Spinal cord (tissue), 10 donors: Measurements from ENCODE around the gene TNFRSF8. TPM values are rescaled to one million over a fixed set of nuclear protein-coding genes. Genes with fewer than 3 reads are reported as not detected.

Experiments
- DNase-seq, 6 donors: peaks; one replicate each; pipeline versions ENCODE4 v3.0.0 to v3.0.0-alpha.2; 2013 to 2015; ENCODE audit warnings: low spot score in 6 of 6, low read depth in 4 of 6
- H3K27ac ChIP-seq: one replicate; pipeline ENCODE4 v1.5.1; 2013; ENCODE audit warnings: low read depth, low read length, control low read depth
- H3K27me3 ChIP-seq: one replicate; pipeline ENCODE4 v1.6.1; 2013; ENCODE audit warnings: low read length; ENCODE audit not compliant: control insufficient read depth, insufficient read depth
- H3K36me3 ChIP-seq: one replicate; pipeline ENCODE4 v1.6.1; 2013; ENCODE audit warnings: low read length; ENCODE audit not compliant: control insufficient read depth, insufficient read depth
- H3K4me1 ChIP-seq: one replicate; pipeline ENCODE4 v1.6.1; 2013; ENCODE audit warnings: low read length; ENCODE audit not compliant: control insufficient read depth, insufficient read depth
- H3K4me3 ChIP-seq: one replicate; pipeline ENCODE4 v1.5.1; 2013; ENCODE audit warnings: low read depth, low read length, control low read depth
- H3K9me3 ChIP-seq: one replicate; pipeline ENCODE4 v1.6.1; 2013; ENCODE audit warnings: low read length; ENCODE audit not compliant: control insufficient read depth, insufficient read depth
- WGBS: methylation state at CpG from one replicate; pipeline ENCODE4 v1.1.5; 2013; ENCODE audit warnings: missing lambda C conversion rate; ENCODE audit not compliant: insufficient coverage; 5-methylcytosine and 5-hydroxymethylcytosine counted together
- polyA plus RNA-seq, 2 donors: library from polyadenylated mRNA; unstranded; fragments of 120-200 nt; gene quantifications; one replicate each; pipeline ENCODE4 v1.2.1, GENCODE V29; 2013; ENCODE audit not compliant: insufficient read length in 2 of 2
- total RNA-seq, 2 donors: library from RNA; depleted of rRNA in 1 of 2; stranded (reverse); fragments of 120-200 nt in 1 of 2; fragments of >200 nt in 1 of 2; gene quantifications; one replicate each; pipeline versions ENCODE4 v1.2.3 to v1.2.4, GENCODE V29; 2013 to 2014
- donor health status: healthy.

The TNFRSF8 gene
- total and polyA plus RNA-seq, 4 donors: 0.11 to 0.20 (median 0.12) TPM; not detected in 1

DNA sequence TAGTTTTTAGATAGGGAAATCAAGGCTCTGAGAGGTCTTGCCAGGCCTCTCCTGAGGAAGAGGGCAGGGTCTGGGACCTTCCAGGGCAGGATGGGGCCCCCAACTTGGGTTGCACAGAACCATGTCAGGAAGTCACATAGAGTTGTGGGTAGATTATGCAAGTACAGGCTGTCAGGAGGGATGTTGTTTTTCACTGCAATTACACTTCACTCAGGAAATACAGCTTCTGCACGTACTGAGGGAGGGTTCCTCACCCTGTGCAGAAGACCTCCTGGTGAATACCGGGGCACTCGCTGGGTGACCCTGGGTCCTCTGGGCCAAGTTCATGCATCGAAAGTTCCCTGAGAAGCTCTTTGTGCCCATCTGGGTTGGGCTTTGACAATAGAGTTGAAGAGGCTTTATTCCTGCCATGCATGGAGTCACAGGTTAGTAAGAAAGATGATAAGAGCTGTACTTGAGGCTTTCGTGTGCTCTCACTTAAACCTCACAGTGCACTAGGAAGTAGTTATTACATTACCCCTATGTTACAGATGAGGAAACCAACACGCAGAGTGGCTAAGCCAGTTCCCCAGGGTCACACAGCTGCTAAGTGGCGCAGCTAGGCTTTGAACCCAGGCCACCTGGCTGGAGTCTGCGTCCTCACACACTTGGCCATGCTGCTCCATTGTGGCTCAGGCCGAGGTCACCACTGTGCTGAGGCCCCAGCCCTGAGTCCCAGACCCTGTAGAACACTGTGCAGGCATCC, 87.5 kb downstream of the TNFRSF8 start:
- WGBS: 86% methylated on average over 8 of the region's 9 CpGs
- H3K27ac ChIP-seq: no peak overlapping the region

DNA sequence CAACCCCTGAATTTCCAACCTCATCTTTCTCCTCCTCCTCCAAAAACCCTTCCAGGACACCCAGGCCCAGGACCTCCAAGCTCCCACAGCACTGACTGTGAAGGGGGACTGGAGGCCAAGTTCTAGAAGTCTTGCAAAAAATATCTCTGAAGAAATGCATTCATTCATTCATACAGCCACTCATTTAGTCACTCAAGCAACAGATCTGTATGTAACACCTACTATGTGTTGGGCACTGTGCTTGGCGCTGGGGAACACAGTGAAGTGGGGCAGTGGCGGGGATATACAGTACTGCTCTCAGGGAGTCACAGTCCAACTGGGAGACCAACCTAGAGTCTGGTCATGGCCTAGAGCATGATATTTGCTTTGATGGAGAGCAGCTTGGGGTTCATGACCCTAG, 88.4 kb downstream of the TNFRSF8 start:
- DNase-seq: no peak
- no peak overlapping the region for H3K27ac ChIP-seq
- 100% methylated on average over 2 of the region's 2 CpGs for whole genome bisulfite sequencing
- no peaks in the 10 kb centered on the region for H3K27me3 ChIP-seq
- H3K9me3 ChIP-seq: no peaks in the 10 kb centered on the region
- no peaks in the 10 kb centered on the region for H3K36me3 ChIP-seq
- no peaks in the 10 kb centered on the region for H3K4me1 ChIP-seq
- H3K4me3 ChIP-seq: no peak overlapping the region

More for the DNA sequence above, 87.5 kb downstream of the TNFRSF8 start:
- Histone ChIP-seq H3K36me3 (no peaks in the 10 kb centered on the region), H3K27me3 (no peaks in the 10 kb centered on the region), H3K4me3 (no peak overlapping the region), H3K9me3 (no peaks in the 10 kb centered on the region), H3K4me1 (no peaks in the 10 kb centered on the region)
- no peak for DNase-seq

DNA sequence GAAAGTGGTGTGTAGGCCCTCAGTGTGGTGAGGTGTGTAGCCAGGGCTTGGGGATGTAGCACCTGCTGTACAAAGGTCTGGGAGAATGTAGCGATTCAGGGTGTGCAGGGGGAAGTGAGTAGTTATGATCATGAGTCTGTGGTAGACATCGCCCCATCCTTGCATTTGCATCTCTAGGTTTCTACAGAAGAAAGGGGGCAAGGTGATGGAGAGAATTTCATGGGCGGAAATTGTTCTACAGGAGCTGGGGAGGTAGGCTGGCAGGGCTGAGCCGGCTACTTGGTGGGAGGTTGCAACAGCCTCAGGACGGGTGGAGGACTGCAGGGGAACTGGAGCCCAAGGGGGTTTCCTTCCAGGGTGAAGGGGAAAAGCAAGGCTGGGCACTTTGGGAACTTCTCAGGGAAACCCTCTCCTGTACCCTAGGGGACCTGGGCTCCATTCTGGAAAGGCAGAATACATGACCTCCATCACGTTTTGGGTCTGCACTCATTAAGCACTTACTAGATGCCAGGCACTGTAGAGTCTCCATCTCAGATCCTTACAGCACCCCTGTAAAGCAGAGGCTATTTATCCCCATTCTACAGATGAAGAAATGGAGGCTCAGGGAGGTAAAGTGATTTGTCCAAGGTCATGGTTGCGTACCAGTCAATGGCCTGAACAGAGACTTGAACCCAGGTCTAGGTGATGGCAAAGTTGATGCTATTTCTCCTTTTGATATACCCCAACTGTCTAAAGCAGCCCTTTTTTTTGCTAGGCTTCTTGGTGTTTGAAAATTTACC, 89.2 kb downstream of the TNFRSF8 start:
- Histone ChIP-seq H3K4me3 (no peak overlapping the region), H3K36me3 (no peaks in the 10 kb centered on the region), H3K4me1 (no peaks in the 10 kb centered on the region), H3K27me3 (no peaks in the 10 kb centered on the region), H3K9me3 (no peaks in the 10 kb centered on the region), H3K27ac (no peak overlapping the region)
- no peak for DNase-seq
- 96% methylated on average over 5 of the region's 7 CpGs for WGBS

DNA sequence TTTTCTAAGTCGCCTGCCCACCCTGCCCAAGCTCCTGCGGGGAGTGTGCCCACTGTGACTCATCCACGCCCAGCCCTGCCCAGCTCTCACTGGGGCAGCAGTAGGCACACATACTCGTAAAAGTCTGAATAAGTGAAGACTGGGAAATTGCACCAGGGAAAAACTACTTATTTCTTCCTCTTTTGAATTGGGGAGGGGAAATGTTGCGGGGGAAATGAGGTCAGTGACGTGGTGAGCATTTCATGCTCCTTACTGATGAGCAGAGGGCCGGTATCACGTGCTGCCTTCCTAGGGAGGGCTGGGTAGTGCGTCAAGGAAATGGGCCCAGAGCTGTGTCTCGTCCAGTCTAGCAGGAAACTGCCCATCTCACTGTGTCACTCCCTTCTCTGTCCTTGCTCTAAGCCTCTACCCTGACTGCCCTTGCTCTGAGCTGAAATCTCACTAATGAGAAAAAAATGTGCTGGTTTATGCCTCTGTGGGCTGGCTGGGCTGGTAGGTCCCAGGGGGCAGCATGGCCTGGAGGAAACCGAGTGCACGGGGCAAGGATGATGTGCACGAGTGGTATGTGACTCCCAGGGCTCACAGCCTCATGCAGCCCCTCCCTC, 90.2 kb downstream of the TNFRSF8 start:
- no peak for DNase-seq
- Histone ChIP-seq H3K4me1 (peaks cover 1% of the 10 kb centered on the region), H3K27me3 (no peaks in the 10 kb centered on the region), H3K36me3 (no peaks in the 10 kb centered on the region), H3K4me3 (no peak overlapping the region), H3K9me3 (no peaks in the 10 kb centered on the region), H3K27ac (no peak overlapping the region)
- WGBS: 76% methylated on average over 7 of the region's 13 CpGs

DNA sequence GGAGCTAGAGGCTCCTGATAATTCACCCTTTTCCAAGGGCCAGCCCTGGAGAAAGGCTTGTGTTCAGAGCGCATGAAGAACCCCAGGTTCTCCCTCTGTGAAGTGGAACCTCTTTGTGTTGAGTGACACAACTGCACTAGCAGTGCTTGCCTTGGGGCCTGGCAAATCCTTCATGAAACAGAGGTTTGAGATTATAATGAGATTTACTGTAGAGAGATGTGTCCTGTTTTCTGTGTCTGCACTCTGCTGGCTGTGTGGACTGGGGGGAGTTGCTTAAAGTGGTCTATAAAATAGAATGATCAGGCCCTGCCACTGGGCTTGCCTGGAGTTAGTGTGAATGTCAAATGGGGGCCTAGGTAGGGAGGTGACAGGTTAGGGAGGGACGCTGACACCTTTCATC, 92.2 kb downstream of the TNFRSF8 start:
- WGBS: 100% methylated on average over 1 of the region's 2 CpGs
- no peaks in the 10 kb centered on the region for H3K9me3 ChIP-seq
- H3K27me3 ChIP-seq: no peaks in the 10 kb centered on the region

DNA sequence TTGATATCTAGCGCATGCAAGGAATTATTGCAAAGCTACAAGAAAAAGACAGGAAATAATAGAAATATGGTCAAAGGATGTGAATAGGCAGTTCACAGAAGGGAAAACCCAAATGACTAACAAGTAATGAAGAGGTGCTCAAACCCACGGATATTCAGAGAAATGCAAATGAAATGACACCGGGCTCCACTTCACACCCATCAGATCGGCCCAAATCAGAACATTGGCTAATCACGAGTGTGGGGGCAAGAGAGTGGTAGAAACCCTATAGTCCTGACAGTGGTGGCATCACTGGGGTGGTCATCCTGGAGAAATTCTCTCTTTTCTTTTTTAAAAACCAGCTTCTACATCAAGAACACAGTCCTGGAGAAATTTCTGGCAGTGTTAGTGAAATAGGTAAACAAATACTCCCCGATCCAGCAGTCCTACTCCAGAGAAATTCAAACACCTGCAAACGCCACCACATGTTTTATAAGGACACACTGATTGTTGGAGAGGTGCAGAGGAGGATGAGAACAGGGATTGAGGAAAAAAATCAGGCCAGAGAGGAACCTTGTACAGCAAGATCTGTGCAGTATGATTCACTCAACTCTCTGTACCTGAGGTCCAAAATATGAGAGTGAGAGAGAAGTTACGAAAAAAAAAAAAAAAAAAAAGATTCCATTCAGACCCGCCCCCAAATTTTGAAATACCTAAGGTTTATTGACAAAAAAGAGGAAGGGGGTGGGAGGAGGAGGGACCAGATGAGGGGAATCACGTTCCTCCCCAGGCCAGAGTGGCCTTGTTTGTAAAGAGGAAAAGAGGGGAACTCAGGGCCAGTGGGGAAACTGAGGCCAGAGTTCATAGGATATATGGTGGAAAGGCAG, 94.5 kb downstream of the TNFRSF8 start:
- no peaks in the 10 kb centered on the region for H3K27me3 ChIP-seq
- H3K4me1 ChIP-seq: peaks cover 18% of the 10 kb centered on the region
- 72% methylated on average over 2 of the region's 10 CpGs for WGBS
- no peak for DNase-seq
- H3K36me3 ChIP-seq: no peaks in the 10 kb centered on the region
- H3K9me3 ChIP-seq: no peaks in the 10 kb centered on the region
- no peak overlapping the region for H3K27ac ChIP-seq
- no peak overlapping the region for H3K4me3 ChIP-seq

More for the DNA sequence above, 92.2 kb downstream of the TNFRSF8 start:
- no peak overlapping the region for H3K4me3 ChIP-seq
- no peaks in the 10 kb centered on the region for H3K36me3 ChIP-seq
- DNase-seq: no peak
- peaks cover 7% of the 10 kb centered on the region for H3K4me1 ChIP-seq
- H3K27ac ChIP-seq: no peak overlapping the region

DNA sequence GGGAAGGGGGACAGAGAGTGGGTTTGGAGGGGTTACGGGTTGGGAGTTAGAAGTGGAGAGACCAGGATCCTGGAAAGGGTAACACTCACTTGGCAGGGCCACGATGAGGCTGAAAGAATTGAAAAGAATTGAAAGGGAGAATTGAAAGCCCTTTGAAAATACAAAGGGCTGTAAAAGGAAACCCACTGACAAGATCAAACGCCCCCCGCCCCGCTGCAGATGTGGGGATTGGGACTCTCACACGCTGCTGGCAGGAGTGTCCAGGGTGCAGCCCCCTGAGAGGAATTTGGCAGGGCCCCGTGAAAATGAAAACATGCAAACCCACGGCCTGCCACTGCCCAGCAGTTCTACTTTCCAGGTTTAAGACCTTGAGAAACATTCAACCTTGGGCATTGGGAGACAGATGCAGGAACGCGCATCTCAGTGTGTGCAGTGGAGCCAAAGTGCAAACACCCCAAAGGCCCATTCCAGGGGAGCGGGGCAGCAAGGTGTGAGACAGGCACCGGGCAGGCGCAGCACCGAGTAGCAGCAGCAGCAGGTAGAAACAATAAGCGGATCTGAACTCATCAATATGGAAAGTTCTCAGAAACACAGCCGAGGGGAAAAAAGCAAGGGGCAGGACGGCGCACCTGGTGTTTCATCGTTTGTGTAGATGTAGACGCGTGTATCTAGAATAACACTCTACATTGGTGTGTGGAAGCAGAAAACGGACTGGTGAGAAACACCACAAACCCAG, 95.4 kb downstream of the TNFRSF8 start:
- Histone ChIP-seq H3K4me3 (no peak overlapping the region), H3K27me3 (no peaks in the 10 kb centered on the region), H3K4me1 (peaks cover 19% of the 10 kb centered on the region), H3K27ac (no peak overlapping the region), H3K9me3 (no peaks in the 10 kb centered on the region), H3K36me3 (no peaks in the 10 kb centered on the region)
- peak in 1 of 6 donors; percentile 36 for DNase-seq
- WGBS: 34% methylated on average over 14 of the region's 22 CpGs

DNA sequence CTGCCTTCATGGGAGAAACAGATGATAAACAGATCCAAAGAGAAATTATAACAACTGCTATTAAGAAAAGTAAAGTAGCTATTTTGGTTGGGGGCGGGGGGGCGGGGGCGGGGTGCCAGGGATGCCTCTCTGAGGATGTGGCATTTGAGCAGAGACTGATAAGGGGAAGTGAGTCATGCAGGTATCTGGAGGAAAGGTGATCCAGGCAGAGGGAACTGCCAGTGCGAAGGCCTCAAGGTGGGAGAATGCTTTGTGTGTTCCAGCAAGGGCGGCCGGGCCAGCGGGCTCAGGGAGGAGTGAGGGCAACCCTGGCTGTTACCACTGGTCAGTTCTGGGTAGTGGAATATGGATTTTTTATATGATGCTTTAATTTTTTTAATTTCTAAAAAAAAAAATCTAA, 96.7 kb downstream of the TNFRSF8 start:
- H3K27ac ChIP-seq: no peak overlapping the region
- WGBS: 87% methylated on average over 4 of the region's 7 CpGs
- no peaks in the 10 kb centered on the region for H3K36me3 ChIP-seq
- DNase-seq: no peak
- no peaks in the 10 kb centered on the region for H3K27me3 ChIP-seq
- no peaks in the 10 kb centered on the region for H3K9me3 ChIP-seq
- H3K4me1 ChIP-seq: peaks cover 19% of the 10 kb centered on the region
- no peak overlapping the region for H3K4me3 ChIP-seq

DNA sequence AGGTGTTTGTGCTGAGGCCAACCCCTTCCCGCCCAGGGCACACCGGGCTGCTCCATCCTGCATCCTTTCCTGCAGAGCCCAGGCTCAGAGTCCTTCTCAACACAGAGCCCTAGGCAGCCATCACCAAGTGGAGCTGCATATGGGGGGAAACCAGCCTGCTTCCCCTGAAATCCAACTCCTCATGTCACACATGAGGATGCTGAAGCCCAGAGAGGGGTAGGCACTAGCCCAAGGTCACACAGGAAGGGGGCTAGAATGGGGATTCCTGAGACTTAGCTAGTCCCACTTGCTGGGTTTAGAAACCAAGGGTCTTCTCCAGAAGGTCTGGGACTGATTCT, 98.2 kb downstream of the TNFRSF8 start:
- Histone ChIP-seq H3K36me3 (no peaks in the 10 kb centered on the region), H3K4me1 (peaks cover 19% of the 10 kb centered on the region), H3K9me3 (no peaks in the 10 kb centered on the region), H3K4me3 (no peak overlapping the region), H3K27ac (no peak overlapping the region), H3K27me3 (peaks cover 7% of the 10 kb centered on the region)
- no peak for DNase-seq
- 80% methylated on average over 1 of the region's 2 CpGs for WGBS
